OCI-LY7 (cell line): ENCODE data around the gene PLEKHA5. TPM values are rescaled to one million over a fixed set of nuclear protein-coding genes. Genes with fewer than 3 reads are reported as not detected.

Experiments
- BruUV-seq: library from RNA; stranded (reverse); fragments of 400-500 nt; replicated peaks from 2 replicates; lab custom pipeline; 2021; lab: Mats Ljungman, UMichigan
- CTCF ChIA-PET: fragments of 300-600 bp; sonication (Branson Sonifier 250); formaldehyde crosslinking; loops from one replicate; lab custom pipeline; 2022; ENCODE audit warnings: antibody characterized with exemption; ENCODE audit not compliant: unreplicated experiment; lab: Charles Lee
- POLR2A ChIA-PET: fragments of 300-600 bp; sonication (Branson Sonifier 250); formaldehyde crosslinking; loops from one replicate; lab custom pipeline; 2022; ENCODE audit warnings: antibody characterized with exemption; lab: Charles Lee
- DNase-seq: peaks from one replicate; pipeline ENCODE4 v3.0.0-alpha.2; 2015; ENCODE audit warnings: low spot score
- H2AFZ ChIP-seq: fragments of 200-600 bp; sonication (generic), shearing (Covaris generic); 2 replicates; pipeline ENCODE4 v1.6.1; 2014; ENCODE audit warnings: mild to moderate bottlenecking, antibody characterized with exemption, low read length, moderate library complexity
- H3K27ac ChIP-seq: fragments of 200-600 bp; sonication (generic); 2 replicates; pipeline ENCODE4 v1.5.1; 2014; ENCODE audit warnings: mixed run types, low read depth, mild to moderate bottlenecking, moderate library complexity, low read length, inconsistent platforms; ENCODE audit not compliant: poor library complexity, severe bottlenecking
- H3K36me3 ChIP-seq: fragments of 200-600 bp; sonication (generic); 2 replicates; pipeline ENCODE4 v1.6.1; 2014; ENCODE audit warnings: mild to moderate bottlenecking, antibody characterized with exemption, low read length, moderate library complexity, mixed read lengths; ENCODE audit not compliant: insufficient read depth
- H3K4me1 ChIP-seq: fragments of 200-600 bp; sonication (generic); 2 replicates; pipeline ENCODE4 v1.5.1; 2014; ENCODE audit warnings: mild to moderate bottlenecking, low read length; ENCODE audit not compliant: insufficient read depth, poor library complexity, severe bottlenecking
- H3K4me2 ChIP-seq: fragments of 200-600 bp; sonication (generic); 2 replicates; pipeline ENCODE4 v1.6.1; 2014; ENCODE audit warnings: mild to moderate bottlenecking, low read length
- H3K4me3 ChIP-seq: fragments of 200-600 bp; sonication (generic); 2 replicates; pipeline ENCODE4 v1.5.1; 2014; ENCODE audit warnings: mild to moderate bottlenecking, low read depth, low read length; ENCODE audit not compliant: poor library complexity, severe bottlenecking
- H3K79me2 ChIP-seq: fragments of 200-600 bp; sonication (generic); 2 replicates; pipeline ENCODE4 v1.6.1; 2016; ENCODE audit warnings: low read depth, mild to moderate bottlenecking, low read length, moderate library complexity, mixed read lengths; ENCODE audit not compliant: insufficient read depth
- H3K9me2 ChIP-seq: fragments of 200-600 bp; sonication (generic); 2 replicates; pipeline ENCODE4 v1.6.1; 2016; ENCODE audit warnings: mild to moderate bottlenecking, low read length, mixed read lengths; ENCODE audit not compliant: insufficient read depth
- H3K9me3 ChIP-seq: fragments of 200-600 bp; sonication (generic); 2 replicates; pipeline ENCODE4 v1.6.1; 2014; ENCODE audit warnings: mild to moderate bottlenecking, mixed run types, low read length, mixed read lengths
- H4K20me1 ChIP-seq: fragments of 200-600 bp; sonication (generic); 2 replicates; pipeline ENCODE4 v1.6.1; 2014; ENCODE audit warnings: mild to moderate bottlenecking, antibody characterized with exemption, low read length, moderate library complexity, mixed read lengths; ENCODE audit not compliant: insufficient read depth
- EZH2phosphoT487 ChIP-seq: fragments of 200-600 bp; sonication (generic); IDR thresholded peaks from 2 replicates; pipeline ENCODE4 v1.6.1; 2018; ENCODE audit warnings: low read depth, borderline replicate concordance, mild to moderate bottlenecking, mixed run types, antibody characterized with exemption, low read length, moderate library complexity, mixed read lengths
- intact Hi-C: fragments of 100-400 bp; cut with micrococcal nuclease; formaldehyde crosslinking; loops from one replicate; pipeline ENCODE4 v1.10.0; 2022; ENCODE audit not compliant: unreplicated experiment
- total RNA-seq, 2 experiments: library from RNA; depleted of rRNA in 1 of 2; stranded (reverse); fragments of >200 nt in 1 of 2; shearing (Covaris generic) in 1 of 2; gene quantifications; 2 replicates each; pipeline ENCODE4 v1.2.3, GENCODE V29; 2014 to 2022
- TF ChIP-seq, protein P1 (sequence below): fragments of 200-600 bp; sonication (generic); conservative IDR thresholded peaks from 2 replicates; pipeline ENCODE4 v1.5.1; 2014; ENCODE audit warnings: mild to moderate bottlenecking, antibody characterized with exemption, low read length, moderate library complexity, mixed read lengths

Gene PLEKHA5
- total RNA-seq, 2 experiments from 2014 or later = 2.7 TPM; not detected in 1

DNA sequence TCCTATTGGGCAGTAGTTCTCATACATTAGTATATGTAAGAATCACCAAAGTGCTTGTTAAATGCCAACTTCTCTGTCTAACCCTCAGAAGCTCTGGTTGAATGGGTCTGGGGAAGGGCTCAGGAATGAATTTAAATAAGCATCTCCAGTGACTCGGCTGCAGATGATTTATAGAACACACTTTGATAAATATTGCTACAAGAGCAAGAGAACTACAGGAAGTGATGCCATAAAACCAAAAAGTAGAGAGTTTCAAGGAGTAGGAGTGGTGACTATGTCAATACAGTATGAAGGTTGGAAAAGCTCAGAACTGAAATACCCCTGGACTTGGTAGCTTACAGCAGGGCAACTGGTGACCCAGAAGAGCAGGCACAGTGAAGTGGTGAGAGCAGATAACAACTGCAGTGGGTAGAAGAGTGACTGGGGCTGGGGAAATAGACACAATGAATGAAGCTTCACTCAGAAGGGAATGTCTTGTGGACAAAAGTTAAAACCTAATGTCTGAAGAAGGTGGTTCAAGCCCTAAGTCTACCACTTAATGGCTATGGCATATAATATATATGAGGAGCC is 8.0 kb upstream of the PLEKHA5 start:
- H4K20me1 ChIP-seq = no peaks in the 10 kb centered on the region
- BruUV-seq = no TSS peak
- no peak overlapping the region for H3K4me3 ChIP-seq
- H3K4me2 ChIP-seq = no peak overlapping the region
- H3K36me3 ChIP-seq = no peaks in the 10 kb centered on the region
- H3K9me2 ChIP-seq = no peaks in the 10 kb centered on the region
- POLR2A ChIA-PET = no interaction called here
- no peak for TF ChIP-seq EZH2phosphoT487
- TF ChIP-seq, protein P1, sequence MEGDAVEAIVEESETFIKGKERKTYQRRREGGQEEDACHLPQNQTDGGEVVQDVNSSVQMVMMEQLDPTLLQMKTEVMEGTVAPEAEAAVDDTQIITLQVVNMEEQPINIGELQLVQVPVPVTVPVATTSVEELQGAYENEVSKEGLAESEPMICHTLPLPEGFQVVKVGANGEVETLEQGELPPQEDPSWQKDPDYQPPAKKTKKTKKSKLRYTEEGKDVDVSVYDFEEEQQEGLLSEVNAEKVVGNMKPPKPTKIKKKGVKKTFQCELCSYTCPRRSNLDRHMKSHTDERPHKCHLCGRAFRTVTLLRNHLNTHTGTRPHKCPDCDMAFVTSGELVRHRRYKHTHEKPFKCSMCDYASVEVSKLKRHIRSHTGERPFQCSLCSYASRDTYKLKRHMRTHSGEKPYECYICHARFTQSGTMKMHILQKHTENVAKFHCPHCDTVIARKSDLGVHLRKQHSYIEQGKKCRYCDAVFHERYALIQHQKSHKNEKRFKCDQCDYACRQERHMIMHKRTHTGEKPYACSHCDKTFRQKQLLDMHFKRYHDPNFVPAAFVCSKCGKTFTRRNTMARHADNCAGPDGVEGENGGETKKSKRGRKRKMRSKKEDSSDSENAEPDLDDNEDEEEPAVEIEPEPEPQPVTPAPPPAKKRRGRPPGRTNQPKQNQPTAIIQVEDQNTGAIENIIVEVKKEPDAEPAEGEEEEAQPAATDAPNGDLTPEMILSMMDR = no peak
- DNase-seq = no peak
- no peaks in the 10 kb centered on the region for H3K9me3 ChIP-seq
- H3K79me2 ChIP-seq = no peaks in the 10 kb centered on the region
- intact Hi-C loops = no loop called here
- H2AFZ ChIP-seq = no peak overlapping the region
- CTCF ChIA-PET = no interaction called here
- H3K4me1 ChIP-seq = no peaks in the 10 kb centered on the region
- H3K27ac ChIP-seq = no peak overlapping the region

- no peaks in the 10 kb centered on the region for H3K79me2 ChIP-seq
- ChIA-PET CTCF (no interaction called here), POLR2A (no interaction called here)
- no peak overlapping the region for H3K27ac ChIP-seq
- no peaks in the 10 kb centered on the region for H3K9me2 ChIP-seq
- no peaks in the 10 kb centered on the region for H3K4me1 ChIP-seq
- no peaks in the 10 kb centered on the region for H4K20me1 ChIP-seq
- no peak for DNase-seq
- no peak overlapping the region for H3K4me2 ChIP-seq
- no TSS peak for BruUV-seq
- H3K9me3 ChIP-seq = no peaks in the 10 kb centered on the region
- no peak for TF ChIP-seq EZH2phosphoT487
- TF ChIP-seq, protein P1 = no peak
- no peak overlapping the region for H2AFZ ChIP-seq
- no peak overlapping the region for H3K4me3 ChIP-seq
- intact Hi-C loops = no loop called here
- no peaks in the 10 kb centered on the region for H3K36me3 ChIP-seq
Observed at GRCh38 chr12:19125325-19125724, 4.2 kb upstream of the PLEKHA5 start.

DNA sequence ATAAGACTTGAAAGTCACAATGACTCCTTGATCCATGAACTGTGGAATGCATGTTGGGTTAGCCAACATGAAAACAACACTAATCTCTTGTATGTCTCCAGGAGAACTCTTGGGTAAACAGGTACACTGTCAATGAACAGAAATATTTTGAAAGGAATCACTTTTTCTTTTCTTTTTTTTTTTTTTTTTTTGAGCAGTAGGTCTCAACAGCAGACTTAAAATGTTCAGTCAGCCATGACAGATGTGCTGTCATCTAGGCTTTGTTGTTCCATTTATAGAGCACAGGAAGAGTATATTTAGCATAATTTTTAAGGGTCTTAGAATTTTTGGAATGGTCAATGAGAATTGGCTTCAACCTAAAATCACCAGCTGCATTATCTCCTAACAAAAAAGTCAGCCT is 2.3 kb upstream of the PLEKHA5 start:
- Histone ChIP-seq H3K9me3 (no peaks in the 10 kb centered on the region), H2AFZ (no peak overlapping the region), H3K4me1 (no peaks in the 10 kb centered on the region), H3K36me3 (no peaks in the 10 kb centered on the region), H3K79me2 (no peaks in the 10 kb centered on the region), H3K4me2 (no peak overlapping the region), H3K4me3 (no peak overlapping the region), H3K9me2 (no peaks in the 10 kb centered on the region), H4K20me1 (no peaks in the 10 kb centered on the region), H3K27ac (no peak overlapping the region)
- TF ChIP-seq, protein P1 = no peak
- TF ChIP-seq EZH2phosphoT487 = no peak
- DNase-seq = no peak
- CTCF ChIA-PET = no interaction called here
- POLR2A ChIA-PET = no interaction called here
- BruUV-seq = no TSS peak
- intact Hi-C loops = no loop called here
